ENCODE data around the gene ADO.

- TF ChIP-seq CTCF (conservative IDR thresholded peaks at IDR 0.05 in 1 of 2, IDR thresholded peaks at IDR 0.05 in 1 of 2; ENCODE audit: low read depth in 1 of 2, low read length in 2 of 2) (no peak), EZH2 (IDR thresholded peaks at IDR 0.05; ENCODE audit: low read length, missing control alignments) (no peak)
Observed at GRCh38 chr10:62844280-62845011, 39.9 kb downstream of the ADO start.
